T-cell (primary cell): ENCODE data around the gene JMJD8. TPM values are rescaled to one million over a fixed set of nuclear protein-coding genes. Genes with fewer than 3 reads are reported as not detected.
A peak's percentile ranks its signal among the peaks of the same experiment; 100 is the strongest.

Experiments
- ATAC-seq, 4 experiments: fragments of 200-7000 bp in 3 of 4; fragments of 150-1000 bp in 1 of 4; cut with Tn5 transposase; replicated peaks in 1 of 4; 1 replicate in 3 of 4; 2 replicates in 1 of 4; pipeline ENCODE4 v1.10.0; 2021; ENCODE audit warnings: moderate library complexity in 3 of 4, mild to moderate bottlenecking in 2 of 4, moderate number of reproducible peaks in 1 of 4
- CTCF ChIA-PET, 2 donors: fragments of 300-600 bp; sonication (Branson Sonifier 250); formaldehyde crosslinking; loops; one replicate each; lab custom pipeline; 2022; ENCODE audit warnings: antibody characterized with exemption in 2 of 2; lab: Charles Lee
- POLR2A ChIA-PET, 2 donors: fragments of 300-600 bp; sonication (Branson Sonifier 250); formaldehyde crosslinking; loops; one replicate each; lab custom pipeline; 2022; ENCODE audit warnings: antibody characterized with exemption in 2 of 2; lab: Charles Lee
- DNase-seq, 35 experiments: peaks; one replicate each; pipeline versions ENCODE4 v3.0.0 to v3.0.0-alpha.2; 2013 to 2023
- H3K27ac ChIP-seq: one replicate; pipeline ENCODE4 v1.5.1; 2013; ENCODE audit warnings: low read length
- H3K27me3 ChIP-seq, 2 experiments: replicated peaks in 1 of 2; 1 replicate in 1 of 2; 2 replicates in 1 of 2; pipeline versions ENCODE4 v1.6.1 to v1.7.0; 2013; ENCODE audit warnings: low read length in 1 of 2, mixed read lengths in 1 of 2; ENCODE audit not compliant: control insufficient read depth in 2 of 2, insufficient read depth in 2 of 2; ENCODE audit errors: extremely low read depth in 1 of 2
- H3K36me3 ChIP-seq, 2 donors: 1 replicate in 1 of 2; 2 replicates in 1 of 2; pipeline versions ENCODE4 v1.6.1 to v1.7.0; 2013; ENCODE audit warnings: low read length in 1 of 2; ENCODE audit not compliant: control insufficient read depth in 2 of 2, insufficient read depth in 1 of 2; ENCODE audit errors: extremely low read depth in 1 of 2
- H3K4me1 ChIP-seq, 2 experiments: 1 replicate in 1 of 2; 2 replicates in 1 of 2; pipeline versions ENCODE4 v1.6.1 to v1.7.0; 2013; ENCODE audit warnings: low read length in 2 of 2, mixed read lengths in 1 of 2; ENCODE audit not compliant: insufficient read depth in 2 of 2, control insufficient read depth in 1 of 2; ENCODE audit errors: extremely low read depth in 1 of 2
- H3K4me3 ChIP-seq, 2 donors: 1 replicate in 1 of 2; 2 replicates in 1 of 2; pipeline versions ENCODE4 v1.5.1 to v1.7.0; 2013; ENCODE audit warnings: mild to moderate bottlenecking in 2 of 2, low read length in 1 of 2, moderate library complexity in 1 of 2; ENCODE audit not compliant: control insufficient read depth in 1 of 2; ENCODE audit errors: extremely low read depth in 1 of 2
- H3K9me3 ChIP-seq: 2 replicates; pipeline ENCODE4 v1.7.0; 2013
- H3K27ac Mint-ChIP-seq, 2 donors: one replicate each; pipeline ENCODE4 v1.8.0; 2020 to 2021; ENCODE audit warnings: mild to moderate bottlenecking in 2 of 2, mixed read lengths in 2 of 2
- H3K27me3 Mint-ChIP-seq, 2 donors: one replicate each; pipeline ENCODE4 v1.8.0; 2021 to 2022; ENCODE audit warnings: mixed read lengths in 2 of 2
- H3K36me3 Mint-ChIP-seq: one replicate; pipeline ENCODE4 v1.8.0; 2021; ENCODE audit warnings: mixed read lengths
- H3K4me1 Mint-ChIP-seq, 3 donors: one replicate each; pipeline ENCODE4 v1.8.0; 2020 to 2022; ENCODE audit warnings: mixed read lengths in 3 of 3, mild to moderate bottlenecking in 1 of 3
- H3K4me3 Mint-ChIP-seq, 3 donors: one replicate each; pipeline ENCODE4 v1.8.0; 2020 to 2022; ENCODE audit warnings: mild to moderate bottlenecking in 3 of 3, mixed read lengths in 3 of 3, moderate library complexity in 3 of 3
- H3K9me3 Mint-ChIP-seq, 3 donors: one replicate each; pipeline ENCODE4 v1.8.0; 2020 to 2022; ENCODE audit warnings: mixed read lengths in 3 of 3
- WGBS: methylation state at CpG from one replicate; pipeline ENCODE4 v1.1.5; 2013; ENCODE audit warnings: missing lambda C conversion rate; ENCODE audit not compliant: insufficient coverage; 5-methylcytosine and 5-hydroxymethylcytosine counted together
- total RNA-seq, 35 experiments: library from RNA in 6 of 35; stranded (reverse) in 6 of 35; fragments of 120-200 nt in 1 of 35; gene quantifications; one replicate each; pipeline versions ENCODE4 v1.2.1 to v1.2.4 and lab custom pipeline; 2013 to 2026

Gene JMJD8
- total RNA-seq, 5 donors from 2014 or later (not counting 1 experiment from before 2014, with no cell fraction given) = 27.3 to 54.4 (median 49.1) TPM

GRCh38 chr16:711084-711483 lies 26.9 kb upstream of the JMJD8 start:
- Mint-ChIP-seq H3K27ac (no peak overlapping the region), H3K9me3 (no peaks in the 10 kb centered on the region), H3K4me1 (peaks cover 3 to 18% (median 5%) of the 10 kb centered on the region in 3 donors), H3K27me3 (peaks cover 25 to 49% of the 10 kb centered on the region in 2 donors), H3K36me3 (no peaks in the 10 kb centered on the region), H3K4me3 (no peak overlapping the region)
- peaks cover 0 to 28% of the 10 kb centered on the region in 2 experiments for H3K4me1 ChIP-seq
- 74% methylated on average over 11 of the region's 12 CpGs for WGBS
- DNase-seq (no peak), ATAC-seq (no peak)
- CTCF ChIA-PET = interaction anchor here in 1 of 2 donors (2.1 kb wide), 1 partner anchor 16 kb away, joined by 5 read pairs; no protein-coding TSS in a partner anchor
- H3K36me3 ChIP-seq = no peaks in the 10 kb centered on the region
- H3K27me3 ChIP-seq = peaks cover 8 to 76% of the 10 kb centered on the region in 2 experiments
- no peak overlapping the region for H3K27ac ChIP-seq
- POLR2A ChIA-PET = no interaction called here
- H3K4me3 ChIP-seq = no peak overlapping the region
- no peaks in the 10 kb centered on the region for H3K9me3 ChIP-seq

DNA sequence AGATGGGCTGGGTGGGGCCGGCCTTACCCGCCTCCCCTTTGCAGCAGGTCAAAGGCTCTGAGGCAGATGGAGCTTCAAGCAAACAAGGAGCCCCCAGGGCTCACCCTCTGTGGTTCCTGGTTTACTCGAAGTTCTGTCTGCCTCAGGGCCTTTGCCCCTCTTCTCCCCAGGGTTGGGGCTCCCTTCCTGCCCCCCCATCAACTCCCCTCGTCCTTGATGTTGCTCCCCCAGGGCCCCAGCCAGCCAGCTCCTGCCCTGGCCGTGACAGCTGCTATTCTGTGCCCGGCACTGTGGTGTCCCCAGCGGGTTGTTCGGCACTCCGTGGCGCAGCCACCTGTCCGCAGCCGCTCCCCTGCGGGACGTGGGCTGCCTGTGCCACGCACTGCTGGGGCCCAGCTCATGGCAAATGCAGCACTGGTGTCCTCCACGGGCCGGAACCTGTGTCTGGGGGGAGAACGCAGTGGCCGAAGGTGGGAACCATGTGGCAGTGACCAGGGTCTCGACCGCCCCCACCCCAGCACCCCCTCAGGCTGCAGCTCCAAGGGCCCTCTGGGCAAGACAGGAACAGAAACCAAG lies 26.5 kb upstream of the JMJD8 start:
- Mint-ChIP-seq H3K9me3 (no peaks in the 10 kb centered on the region), H3K4me3 (no peak overlapping the region), H3K36me3 (no peaks in the 10 kb centered on the region), H3K27me3 (peaks cover 25 to 49% of the 10 kb centered on the region in 2 donors), H3K27ac (no peak overlapping the region), H3K4me1 (peaks cover 0 to 15% (median 3%) of the 10 kb centered on the region in 3 donors)
- ChIA-PET POLR2A (no interaction called here), CTCF (interaction anchor here in 1 of 2 donors (2.1 kb wide), 1 partner anchor 15 kb away, joined by 5 read pairs; no protein-coding TSS in a partner anchor)
- H3K4me3 ChIP-seq = no peak overlapping the region
- WGBS = 73% methylated on average over 18 of the region's 21 CpGs
- H3K27ac ChIP-seq = no peak overlapping the region
- H3K27me3 ChIP-seq = peaks cover 8 to 74% of the 10 kb centered on the region in 2 experiments
- no peak for ATAC-seq
- no peaks in the 10 kb centered on the region for H3K9me3 ChIP-seq
- peaks cover 0 to 25% of the 10 kb centered on the region in 2 experiments for H3K4me1 ChIP-seq
- DNase-seq = no peak
- H3K36me3 ChIP-seq = no peaks in the 10 kb centered on the region

DNA sequence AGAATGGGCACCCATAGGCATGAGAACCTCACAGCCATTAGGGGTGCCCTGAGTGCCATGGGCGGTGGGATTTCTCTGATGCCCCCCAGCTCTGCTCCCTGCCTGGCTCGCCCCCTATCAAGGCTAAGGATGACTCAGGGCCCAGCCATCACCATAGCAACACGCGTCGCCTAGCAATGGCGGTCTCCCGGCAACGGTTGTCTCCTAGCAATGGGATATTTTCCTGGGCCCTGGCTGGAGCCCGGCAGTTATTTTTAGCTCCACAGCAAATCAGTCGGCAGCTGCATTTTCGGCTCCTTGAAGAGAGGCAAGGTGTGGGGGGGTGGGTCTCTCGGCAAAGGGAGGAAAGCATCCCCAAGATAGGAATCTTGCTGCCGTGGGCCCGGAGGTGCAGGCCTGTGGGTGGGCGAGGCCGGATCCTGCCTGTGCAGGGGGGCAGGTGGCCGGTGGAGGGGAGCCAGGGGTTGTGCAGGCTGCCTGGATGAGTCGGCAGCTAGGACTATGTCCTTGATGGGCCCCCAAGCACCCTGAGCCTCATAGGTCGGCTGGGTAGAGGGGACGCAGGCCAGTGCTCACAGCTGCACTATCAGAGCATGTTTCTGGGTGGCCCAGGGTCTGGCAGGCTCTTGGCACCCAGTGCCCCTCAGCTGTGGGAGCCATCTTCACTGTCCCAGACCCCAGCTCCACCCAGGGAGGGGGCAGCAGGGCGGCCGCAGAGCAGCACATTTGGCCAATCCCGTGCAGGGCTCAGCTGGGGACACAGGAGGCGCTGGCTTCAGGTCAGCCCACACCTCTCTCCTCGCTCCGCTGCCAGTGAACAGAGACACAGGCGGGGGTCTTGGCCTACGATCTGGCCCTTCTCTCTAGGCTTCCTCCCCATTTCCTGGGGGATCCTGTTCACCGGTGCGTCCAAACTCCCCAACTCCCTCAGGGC lies 25.7 kb upstream of the JMJD8 start:
- no peak overlapping the region for H3K27ac ChIP-seq
- no peaks in the 10 kb centered on the region for H3K36me3 Mint-ChIP-seq
- peaks cover 0 to 28% of the 10 kb centered on the region in 2 experiments for H3K4me1 ChIP-seq
- no peak overlapping the region for H3K27ac Mint-ChIP-seq
- H3K4me3 ChIP-seq = no peak overlapping the region
- peaks cover 0 to 15% (median 3%) of the 10 kb centered on the region in 3 donors for H3K4me1 Mint-ChIP-seq
- POLR2A ChIA-PET = no interaction called here
- CTCF ChIA-PET = interaction anchor here in 1 of 2 donors (2.1 kb wide), 1 partner anchor 15 kb away, joined by 5 read pairs; no protein-coding TSS in a partner anchor
- ATAC-seq = no peak
- H3K9me3 Mint-ChIP-seq = no peaks in the 10 kb centered on the region
- no peaks in the 10 kb centered on the region for H3K36me3 ChIP-seq
- DNase-seq = no peak
- H3K27me3 ChIP-seq = peaks cover 8 to 77% of the 10 kb centered on the region in 2 experiments
- peaks cover 25 to 49% of the 10 kb centered on the region in 2 donors for H3K27me3 Mint-ChIP-seq
- 46% methylated on average over 26 of the region's 30 CpGs for WGBS
- no peaks in the 10 kb centered on the region for H3K9me3 ChIP-seq
- no peak overlapping the region for H3K4me3 Mint-ChIP-seq

GRCh38 chr16:708959-709358 lies 24.8 kb upstream of the JMJD8 start:
- Histone ChIP-seq H3K9me3 (no peaks in the 10 kb centered on the region), H3K27me3 (peaks cover 8 to 78% of the 10 kb centered on the region in 2 experiments), H3K4me1 (peaks cover 0 to 23% of the 10 kb centered on the region in 2 experiments), H3K4me3 (no peak overlapping the region), H3K36me3 (no peaks in the 10 kb centered on the region), H3K27ac (no peak overlapping the region)
- no peaks in the 10 kb centered on the region for H3K9me3 Mint-ChIP-seq
- ChIA-PET CTCF (no interaction called here), POLR2A (no interaction called here)
- no peaks in the 10 kb centered on the region for H3K36me3 Mint-ChIP-seq
- ATAC-seq (no peak), DNase-seq (no peak)
- H3K27ac Mint-ChIP-seq = no peak overlapping the region
- 82% methylated on average over 3 of the region's 4 CpGs for WGBS
- H3K27me3 Mint-ChIP-seq = peaks cover 25 to 51% of the 10 kb centered on the region in 2 donors
- H3K4me3 Mint-ChIP-seq = no peak overlapping the region
- H3K4me1 Mint-ChIP-seq = peaks cover 0 to 13% (median 3%) of the 10 kb centered on the region in 3 donors

GRCh38 chr16:708019-708418 lies 23.9 kb upstream of the JMJD8 start:
- CTCF ChIA-PET = interaction anchor here in 1 of 2 donors (0.6 kb wide), 1 partner anchor 11 kb away, joined by 4 read pairs; no protein-coding TSS in a partner anchor

GRCh38 chr16:707062-707538 lies 23.0 kb upstream of the JMJD8 start:
- Mint-ChIP-seq H3K36me3 (no peaks in the 10 kb centered on the region), H3K4me1 (peaks cover 0 to 11% (median 5%) of the 10 kb centered on the region in 3 donors), H3K9me3 (no peaks in the 10 kb centered on the region), H3K27me3 (peaks cover 28 to 60% of the 10 kb centered on the region in 2 donors), H3K4me3 (peak overlapping the region in 2 of 3 donors; percentile 13 to 54), H3K27ac (no peak overlapping the region)
- no peak overlapping the region for H3K27ac ChIP-seq
- ATAC-seq (no peak), DNase-seq (no peak)
- POLR2A ChIA-PET = no interaction called here
- 36% methylated on average over 10 of the region's 14 CpGs for WGBS
- H3K9me3 ChIP-seq = no peaks in the 10 kb centered on the region
- H3K4me1 ChIP-seq = peaks cover 0 to 23% of the 10 kb centered on the region in 2 experiments
- H3K36me3 ChIP-seq = no peaks in the 10 kb centered on the region
- CTCF ChIA-PET = interaction anchor here in 1 of 2 donors (0.6 kb wide), 1 partner anchor 12 kb away, joined by 4 read pairs; no protein-coding TSS in a partner anchor
- no peak overlapping the region for H3K4me3 ChIP-seq
- H3K27me3 ChIP-seq = peaks cover 8 to 92% of the 10 kb centered on the region in 2 experiments

More at GRCh38 chr16:708019-708418, 23.9 kb upstream of the JMJD8 start:
- Mint-ChIP-seq H3K4me1 (peaks cover 0 to 11% (median 3%) of the 10 kb centered on the region in 3 donors), H3K27me3 (peaks cover 25 to 55% of the 10 kb centered on the region in 2 donors), H3K4me3 (peak overlapping the region in 1 of 3 donors; percentile 29), H3K9me3 (no peaks in the 10 kb centered on the region), H3K36me3 (no peaks in the 10 kb centered on the region), H3K27ac (no peak overlapping the region)
- Histone ChIP-seq H3K36me3 (no peaks in the 10 kb centered on the region), H3K9me3 (no peaks in the 10 kb centered on the region), H3K27me3 (peaks cover 8 to 83% of the 10 kb centered on the region in 2 experiments), H3K27ac (no peak overlapping the region), H3K4me3 (no peak overlapping the region), H3K4me1 (peaks cover 0 to 23% of the 10 kb centered on the region in 2 experiments)
- no peak for DNase-seq
- WGBS = 60% methylated on average over 3 of the region's 3 CpGs
- no peak for ATAC-seq
- POLR2A ChIA-PET = no interaction called here
